EH (cell line): ENCODE measurements around the gene NDUFC1.
A peak's percentile ranks its signal among the peaks of the same experiment; 100 is the strongest.

ENCODE experiments used
- DNase-seq: peaks from one replicate; pipeline ENCODE4 v3.0.0-alpha.2; 2015; ENCODE audit warnings: low read depth

Gene NDUFC1

DNA sequence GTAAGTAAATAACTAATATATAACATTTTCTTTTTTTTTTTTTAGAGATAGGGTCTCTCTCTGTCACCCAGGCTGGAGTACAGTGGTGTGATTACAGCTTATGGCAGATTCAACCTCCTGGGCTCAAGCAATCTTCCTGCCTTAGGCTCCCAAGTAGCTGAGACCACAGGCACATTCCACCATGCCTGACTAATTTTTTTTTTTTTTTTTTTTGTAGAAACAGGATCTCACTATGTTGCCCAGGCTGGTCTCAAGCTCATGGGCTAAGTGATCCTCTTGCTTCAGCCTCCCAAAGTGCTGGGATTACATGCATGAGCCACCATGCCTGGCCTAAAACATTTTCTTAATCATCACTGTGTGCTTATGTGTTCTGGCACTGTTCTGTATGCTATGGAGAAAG lies 55.0 kb downstream of the NDUFC1 start:
- peak; percentile 82 for DNase-seq

GRCh38 chr4:139246166-139246565 lies 56.1 kb downstream of the NDUFC1 start:
- no peak for DNase-seq

DNA sequence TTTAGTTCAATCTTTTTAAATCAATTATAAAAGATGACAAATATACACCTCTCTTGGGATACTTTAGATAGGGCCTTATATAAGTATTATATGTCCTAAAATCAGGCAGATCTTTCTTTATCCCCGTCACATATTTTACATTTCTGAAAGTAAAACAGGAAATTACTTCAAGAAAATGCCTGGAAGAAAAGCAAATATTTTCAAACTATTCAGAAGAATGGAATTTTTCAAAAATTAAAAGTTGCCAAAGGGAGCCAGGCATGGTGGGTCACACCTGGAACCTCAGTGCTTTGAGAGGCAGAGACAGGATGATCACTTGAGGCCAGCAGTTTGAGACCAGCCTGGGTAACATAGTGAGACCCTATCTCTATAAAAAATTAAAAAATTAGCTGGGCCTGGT lies 56.7 kb downstream of the NDUFC1 start:
- peak; percentile 76 for DNase-seq

GRCh38 chr4:139243448-139244365 lies 58.6 kb downstream of the NDUFC1 start:
- peak; percentile 99 for DNase-seq

DNA sequence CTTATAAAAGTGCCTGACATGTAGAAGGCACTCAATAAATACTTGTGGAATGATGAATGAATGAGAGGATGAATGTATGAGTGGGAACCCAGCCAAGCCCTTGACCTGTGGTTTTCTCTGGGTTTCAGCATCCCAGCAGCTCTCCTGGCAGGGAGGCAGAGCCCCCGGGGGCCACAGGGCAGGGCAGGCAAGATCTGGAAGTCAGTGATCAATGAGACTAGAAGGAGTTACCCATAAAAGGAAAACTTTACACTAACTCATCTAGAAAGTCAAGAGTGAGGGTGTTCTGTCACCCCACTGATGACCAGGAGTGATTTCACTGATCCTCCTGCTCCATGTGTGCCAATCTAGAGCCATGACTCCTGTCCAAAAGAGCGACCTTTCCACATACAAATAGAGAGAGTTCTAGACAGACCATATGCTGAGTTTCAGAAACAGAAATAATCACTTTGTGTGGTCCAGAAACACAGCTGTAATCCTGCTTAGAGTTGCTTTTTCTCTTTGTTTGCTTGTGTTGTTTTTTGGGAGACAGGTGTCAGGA lies 59.7 kb downstream of the NDUFC1 start:
- DNase-seq: peak; percentile 94

DNA sequence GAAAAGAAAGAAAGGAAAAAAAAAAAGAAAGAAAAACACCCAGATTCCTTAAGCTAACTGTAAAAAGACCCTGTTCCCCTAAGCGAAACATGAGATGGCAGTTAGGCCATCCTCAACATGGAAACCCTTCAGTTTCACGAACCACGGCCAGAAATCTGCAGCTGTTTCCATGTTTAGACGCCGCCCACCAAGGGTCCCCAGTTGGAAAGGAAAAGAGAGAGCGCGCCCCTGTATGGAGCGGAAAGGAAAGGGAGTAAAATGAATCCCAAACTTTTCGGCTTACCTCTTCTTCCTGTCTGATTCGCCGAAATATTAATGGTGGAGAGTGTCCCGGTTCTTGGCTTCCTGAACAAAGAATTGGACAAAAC lies 60.5 kb downstream of the NDUFC1 start:
- DNase-seq: no peak

- DNase-seq: peak; percentile 15
Measured at GRCh38 chr4:139241086-139241783, 61.0 kb downstream of the NDUFC1 start.
